ENCODE data around the gene DTNBP1.

DTNBP1 gene

DNA sequence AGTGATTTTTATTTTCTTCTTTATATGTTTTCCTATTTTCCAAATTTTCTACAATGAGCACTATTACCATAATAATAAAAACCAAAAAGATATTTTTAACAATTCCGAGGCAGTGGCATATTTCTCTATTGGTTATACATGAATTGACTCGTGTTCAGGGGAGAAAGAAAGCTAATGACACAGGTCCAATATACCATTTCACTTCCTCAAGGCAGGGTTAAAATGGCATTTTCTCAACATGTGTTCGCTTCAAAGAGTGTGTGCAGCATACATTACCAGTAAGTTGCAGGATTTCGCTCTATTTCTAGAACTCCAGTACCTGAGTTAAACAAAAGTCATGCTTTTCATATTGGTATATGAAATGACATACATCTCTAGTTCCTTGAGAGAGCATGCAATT is 35.1 kb upstream of the DTNBP1 start:
- Mint-ChIP-seq H3K27ac (no peak overlapping the region), H3K27me3 (ENCODE audit: low read depth, poor library complexity) (peaks cover 12% of the 10 kb centered on the region), H3K4me1 (no peaks in the 10 kb centered on the region), H3K4me3 (no peak overlapping the region), H3K36me3 (ENCODE audit: low read depth) (no peaks in the 10 kb centered on the region), H3K9me3 (peaks cover 9% of the 10 kb centered on the region)
- no peak for DNase-seq
- TF ChIP-seq, protein P1, sequence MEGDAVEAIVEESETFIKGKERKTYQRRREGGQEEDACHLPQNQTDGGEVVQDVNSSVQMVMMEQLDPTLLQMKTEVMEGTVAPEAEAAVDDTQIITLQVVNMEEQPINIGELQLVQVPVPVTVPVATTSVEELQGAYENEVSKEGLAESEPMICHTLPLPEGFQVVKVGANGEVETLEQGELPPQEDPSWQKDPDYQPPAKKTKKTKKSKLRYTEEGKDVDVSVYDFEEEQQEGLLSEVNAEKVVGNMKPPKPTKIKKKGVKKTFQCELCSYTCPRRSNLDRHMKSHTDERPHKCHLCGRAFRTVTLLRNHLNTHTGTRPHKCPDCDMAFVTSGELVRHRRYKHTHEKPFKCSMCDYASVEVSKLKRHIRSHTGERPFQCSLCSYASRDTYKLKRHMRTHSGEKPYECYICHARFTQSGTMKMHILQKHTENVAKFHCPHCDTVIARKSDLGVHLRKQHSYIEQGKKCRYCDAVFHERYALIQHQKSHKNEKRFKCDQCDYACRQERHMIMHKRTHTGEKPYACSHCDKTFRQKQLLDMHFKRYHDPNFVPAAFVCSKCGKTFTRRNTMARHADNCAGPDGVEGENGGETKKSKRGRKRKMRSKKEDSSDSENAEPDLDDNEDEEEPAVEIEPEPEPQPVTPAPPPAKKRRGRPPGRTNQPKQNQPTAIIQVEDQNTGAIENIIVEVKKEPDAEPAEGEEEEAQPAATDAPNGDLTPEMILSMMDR (IDR thresholded peaks at IDR 0.05): no peak

DNA sequence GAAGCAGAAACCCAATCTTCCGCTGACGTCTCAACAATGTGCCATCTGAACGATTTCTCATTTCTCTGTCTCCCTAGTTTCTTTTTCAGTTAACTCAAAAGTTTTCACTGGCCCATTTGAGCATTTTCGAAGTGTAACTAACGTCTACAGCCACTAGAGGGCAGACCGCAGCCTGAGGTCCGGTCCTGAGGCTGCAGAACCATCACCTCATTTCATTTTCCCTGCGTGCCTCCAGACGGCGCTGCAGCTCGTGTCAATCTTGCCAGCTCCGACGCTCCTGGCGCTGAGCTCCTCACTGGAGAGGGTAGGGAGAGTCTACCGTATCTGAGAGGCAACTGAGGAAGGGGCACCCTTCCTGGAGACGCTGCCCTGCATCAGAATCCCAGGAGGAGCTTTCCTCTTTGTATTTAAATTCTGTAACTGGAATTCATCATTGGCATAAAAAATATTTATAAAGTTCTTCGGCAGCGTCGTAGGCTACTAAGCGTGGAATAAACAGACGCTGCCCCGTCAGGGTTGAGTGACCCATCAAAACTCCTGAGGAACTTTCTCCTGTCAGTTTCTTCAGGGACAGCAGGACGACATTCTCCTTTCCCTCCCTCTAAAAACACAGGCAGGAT is 28.5 kb upstream of the DTNBP1 start:
- Mint-ChIP-seq H3K9me3 (no peaks in the 10 kb centered on the region), H3K4me1 (peaks cover 22% of the 10 kb centered on the region), H3K27me3 (ENCODE audit: low read depth, poor library complexity) (peaks cover 3% of the 10 kb centered on the region), H3K36me3 (ENCODE audit: low read depth) (no peaks in the 10 kb centered on the region), H3K4me3 (no peak overlapping the region), H3K27ac (no peak overlapping the region)
- DNase-seq: peak; percentile 79
- TF ChIP-seq, protein P1 (IDR thresholded peaks at IDR 0.05): peak; percentile 100

DNA sequence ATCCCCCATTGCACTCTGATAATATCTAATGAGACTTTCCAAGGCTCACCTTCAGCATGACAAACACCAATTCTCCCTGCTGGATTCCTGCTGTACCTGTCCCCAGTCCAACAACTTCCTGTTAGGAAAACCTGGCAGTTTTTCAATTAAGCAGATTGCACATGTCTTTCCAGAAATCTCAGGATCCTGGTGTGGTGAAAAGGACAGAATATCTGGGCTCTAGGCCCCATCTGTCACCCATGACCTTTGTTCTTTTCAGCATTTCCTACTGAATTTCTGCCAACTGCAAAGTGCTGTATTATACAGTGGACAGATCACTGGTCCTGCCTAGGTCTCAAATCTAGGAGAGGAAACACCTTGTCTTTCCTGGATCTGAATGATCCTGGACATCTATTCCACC is 27.7 kb upstream of the DTNBP1 start:
- peaks cover 7% of the 10 kb centered on the region for H3K27me3 Mint-ChIP-seq (ENCODE audit: low read depth, poor library complexity)
- TF ChIP-seq, protein P1 (IDR thresholded peaks at IDR 0.05): no peak

DNA sequence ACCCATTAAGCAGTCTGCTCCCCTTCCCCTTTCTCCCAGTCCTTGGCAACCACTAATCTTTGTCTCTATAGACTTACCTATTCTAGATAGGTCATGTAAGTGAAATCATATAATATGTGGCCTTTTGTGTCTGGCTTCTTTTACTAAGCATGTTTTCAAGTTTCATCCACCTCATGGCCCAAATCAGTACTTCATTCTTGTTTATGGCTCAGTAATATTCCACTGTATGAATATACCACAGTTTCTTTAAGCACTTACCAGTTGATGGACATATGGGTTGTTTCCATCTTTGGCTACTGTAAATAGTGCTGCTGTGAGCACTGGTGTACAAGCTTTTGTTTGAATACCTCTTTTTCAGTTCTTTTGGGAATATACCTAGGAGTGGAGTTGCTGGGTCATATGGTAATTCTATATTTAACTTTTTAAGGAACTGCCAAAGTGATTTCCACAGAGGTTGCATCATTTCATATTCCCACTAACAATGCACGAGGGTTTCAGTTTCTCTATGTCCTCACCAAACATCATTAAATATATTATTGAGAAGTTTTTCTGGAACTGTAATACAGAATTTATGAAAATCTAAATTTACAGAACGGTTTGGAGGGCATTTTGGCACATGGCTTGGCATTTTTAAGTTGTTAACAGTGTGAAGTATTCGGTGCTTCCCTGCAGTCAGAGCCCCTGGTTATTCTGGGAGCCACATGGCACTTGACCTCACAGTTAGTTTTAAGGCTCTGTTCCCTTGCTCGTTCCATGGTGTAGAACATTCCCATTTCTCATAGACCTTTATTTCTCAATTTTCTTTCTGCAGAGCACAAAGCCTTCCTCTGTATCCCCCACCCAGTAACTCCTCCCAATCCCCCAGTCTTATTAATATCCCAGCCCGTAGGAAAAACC is 27.0 kb upstream of the DTNBP1 start:
- H3K27ac Mint-ChIP-seq: no peak overlapping the region
- no peak for DNase-seq
- TF ChIP-seq, protein P1 (IDR thresholded peaks at IDR 0.05): no peak
- peaks cover 27% of the 10 kb centered on the region for H3K4me1 Mint-ChIP-seq
- H3K9me3 Mint-ChIP-seq: no peaks in the 10 kb centered on the region
- no peaks in the 10 kb centered on the region for H3K36me3 Mint-ChIP-seq (ENCODE audit: low read depth)
- H3K27me3 Mint-ChIP-seq (ENCODE audit: low read depth, poor library complexity): peaks cover 7% of the 10 kb centered on the region
- H3K4me3 Mint-ChIP-seq: no peak overlapping the region

More for the DNA sequence above, 27.7 kb upstream of the DTNBP1 start:
- no peak overlapping the region for H3K27ac Mint-ChIP-seq
- no peaks in the 10 kb centered on the region for H3K9me3 Mint-ChIP-seq
- no peaks in the 10 kb centered on the region for H3K36me3 Mint-ChIP-seq (ENCODE audit: low read depth)
- DNase-seq: no peak
- peaks cover 27% of the 10 kb centered on the region for H3K4me1 Mint-ChIP-seq
- no peak overlapping the region for H3K4me3 Mint-ChIP-seq

DNA sequence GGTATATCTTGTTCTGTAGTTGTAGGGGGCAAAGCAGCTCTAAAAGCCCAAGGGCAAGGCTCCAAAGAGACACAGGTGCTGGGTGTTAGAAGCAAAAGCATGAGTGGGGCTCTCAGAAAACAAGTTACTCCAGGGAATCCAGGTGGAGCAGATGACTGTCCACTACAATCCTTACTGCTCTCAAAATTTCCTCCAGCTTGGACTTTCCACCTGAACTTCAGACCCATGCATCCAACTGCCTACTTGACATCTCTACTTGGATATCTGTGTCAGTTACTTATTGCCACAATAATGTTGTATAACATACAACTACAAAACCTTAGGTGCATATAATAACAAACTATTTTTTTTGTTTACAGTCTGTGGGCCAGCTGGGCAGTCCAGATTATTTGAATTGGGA is 22.8 kb upstream of the DTNBP1 start:
- Mint-ChIP-seq H3K27me3 (ENCODE audit: low read depth, poor library complexity) (peaks cover 14% of the 10 kb centered on the region), H3K27ac (no peak overlapping the region)
- DNase-seq: no peak

More for the DNA sequence above, 22.8 kb upstream of the DTNBP1 start:
- Mint-ChIP-seq H3K4me1 (peaks cover 20% of the 10 kb centered on the region), H3K4me3 (no peak overlapping the region), H3K9me3 (peaks cover 14% of the 10 kb centered on the region), H3K36me3 (ENCODE audit: low read depth) (peaks cover 5% of the 10 kb centered on the region)
- TF ChIP-seq, protein P1 (IDR thresholded peaks at IDR 0.05): no peak

Measured in nephron progenitor cell (in vitro differentiated cells).